HG02678 (cell line): ENCODE results near the gene NOTCH1.
"Not testable (repeated sequence)": the region's sequence is repeated elsewhere in the genome, so short reads cannot be mapped to it uniquely, and the experiment has no call there.

ENCODE experiments used
- ATAC-seq: cut with Tn5 transposase; IDR thresholded peaks from one replicate; pipeline ENCODE4 v1.9.1; 2021; ENCODE audit warnings: mild to moderate bottlenecking, moderate library complexity; ENCODE audit not compliant: unreplicated experiment

NOTCH1 gene

GRCh38 chr9:136579650-136580219 lies 33.9 kb upstream of the NOTCH1 start:
- ATAC-seq: not testable (repeated sequence)

- ATAC-seq: no peak
These were observed 33.2 kb upstream of the NOTCH1 start for GRCh38 chr9:136578915-136579649.

- ATAC-seq: no peak
These were observed 32.7 kb upstream of the NOTCH1 start for GRCh38 chr9:136578626-136578914.

- ATAC-seq: no peak
These were observed 32.2 kb upstream of the NOTCH1 start for GRCh38 chr9:136577941-136578625.

- no peak for ATAC-seq
These were observed 30.4 kb upstream of the NOTCH1 start for GRCh38 chr9:136576269-136576626.

GRCh38 chr9:136575626-136576268 lies 29.9 kb upstream of the NOTCH1 start:
- no peak for ATAC-seq

GRCh38 chr9:136574606-136575005 lies 28.8 kb upstream of the NOTCH1 start:
- not testable (repeated sequence) for ATAC-seq

- ATAC-seq: no peak
These were observed 27.2 kb upstream of the NOTCH1 start for GRCh38 chr9:136572828-136573625.

GRCh38 chr9:136572003-136572827 lies 26.4 kb upstream of the NOTCH1 start:
- ATAC-seq: no peak

GRCh38 chr9:136571531-136571930 lies 25.7 kb upstream of the NOTCH1 start:
- ATAC-seq: no peak

- ATAC-seq: no peak
These were observed 25.1 kb upstream of the NOTCH1 start for GRCh38 chr9:136570916-136571315.

GRCh38 chr9:136570191-136570845 lies 24.5 kb upstream of the NOTCH1 start:
- ATAC-seq: no peak

- no peak for ATAC-seq
These were observed 23.8 kb upstream of the NOTCH1 start for GRCh38 chr9:136569526-136570148.

- no peak for ATAC-seq
These were observed 22.6 kb upstream of the NOTCH1 start for GRCh38 chr9:136568288-136569081.

GRCh38 chr9:136567651-136568287 lies 21.9 kb upstream of the NOTCH1 start:
- no peak for ATAC-seq

GRCh38 chr9:136566901-136567300 lies 21.1 kb upstream of the NOTCH1 start:
- ATAC-seq: no peak

- ATAC-seq: no peak
These were observed 20.7 kb upstream of the NOTCH1 start for GRCh38 chr9:136566553-136566895.
